ENCODE data around the gene PHACTR1. TPM values are rescaled to one million over a fixed set of nuclear protein-coding genes. Genes with fewer than 3 reads are reported as not detected.

PHACTR1 gene
- total RNA-seq, 2 experiments from 2014 or later, result 1.3 to 2.3 TPM

DNA sequence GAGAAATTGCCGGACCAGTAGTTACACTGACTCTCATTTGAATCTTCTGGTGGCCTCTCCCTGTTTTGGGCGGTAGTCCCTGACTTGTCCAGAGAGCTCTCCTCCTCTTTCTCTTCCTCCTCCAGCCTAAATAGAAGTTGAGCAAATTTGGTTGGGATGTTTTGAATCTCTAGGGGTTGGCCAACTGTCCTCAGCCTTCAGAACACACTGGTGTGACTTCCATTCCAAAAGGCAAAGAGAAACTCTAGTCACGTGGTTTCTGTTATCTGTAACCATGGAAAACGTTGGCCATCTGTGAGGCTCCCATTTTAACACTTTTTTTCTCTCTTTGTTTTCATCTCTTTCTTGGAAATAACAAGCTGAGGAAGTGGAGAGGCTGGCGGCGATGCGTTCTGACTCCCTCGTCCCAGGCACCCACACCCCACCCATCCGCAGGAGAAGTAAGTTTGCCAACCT lies 336.5 kb downstream of the PHACTR1 start:
- Histone ChIP-seq H3K36me3 (ENCODE audit: insufficient read depth, low read length) (no peaks in the 10 kb centered on the region), H3K27ac (ENCODE audit: low read depth in 1 of 2, low read length in 2 of 2) (no peak overlapping the region), H3K4me3 (ENCODE audit: low read length) (no peak overlapping the region), H3K9me3 (ENCODE audit: control insufficient read depth in 1 of 2, insufficient read depth in 1 of 2, low read length in 2 of 2) (no peaks in the 10 kb centered on the region), H3K27me3 (ENCODE audit: control insufficient read depth in 1 of 2, insufficient read depth in 2 of 2, low read length in 2 of 2) (peaks cover 0 to 7% of the 10 kb centered on the region in 2 experiments), H3K4me1 (ENCODE audit: insufficient read depth, low read length) (no peaks in the 10 kb centered on the region)
- TF ChIP-seq, protein P1, sequence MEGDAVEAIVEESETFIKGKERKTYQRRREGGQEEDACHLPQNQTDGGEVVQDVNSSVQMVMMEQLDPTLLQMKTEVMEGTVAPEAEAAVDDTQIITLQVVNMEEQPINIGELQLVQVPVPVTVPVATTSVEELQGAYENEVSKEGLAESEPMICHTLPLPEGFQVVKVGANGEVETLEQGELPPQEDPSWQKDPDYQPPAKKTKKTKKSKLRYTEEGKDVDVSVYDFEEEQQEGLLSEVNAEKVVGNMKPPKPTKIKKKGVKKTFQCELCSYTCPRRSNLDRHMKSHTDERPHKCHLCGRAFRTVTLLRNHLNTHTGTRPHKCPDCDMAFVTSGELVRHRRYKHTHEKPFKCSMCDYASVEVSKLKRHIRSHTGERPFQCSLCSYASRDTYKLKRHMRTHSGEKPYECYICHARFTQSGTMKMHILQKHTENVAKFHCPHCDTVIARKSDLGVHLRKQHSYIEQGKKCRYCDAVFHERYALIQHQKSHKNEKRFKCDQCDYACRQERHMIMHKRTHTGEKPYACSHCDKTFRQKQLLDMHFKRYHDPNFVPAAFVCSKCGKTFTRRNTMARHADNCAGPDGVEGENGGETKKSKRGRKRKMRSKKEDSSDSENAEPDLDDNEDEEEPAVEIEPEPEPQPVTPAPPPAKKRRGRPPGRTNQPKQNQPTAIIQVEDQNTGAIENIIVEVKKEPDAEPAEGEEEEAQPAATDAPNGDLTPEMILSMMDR (IDR thresholded peaks at IDR 0.05), result no peak
- Mint-ChIP-seq H3K4me1 (ENCODE audit: low read depth) (no peaks in the 10 kb centered on the region), H3K4me3 (no peak overlapping the region), H3K36me3 (ENCODE audit: low read depth) (no peaks in the 10 kb centered on the region), H3K27me3 (peaks cover 18% of the 10 kb centered on the region), H3K27ac (no peak overlapping the region), H3K9me3 (no peaks in the 10 kb centered on the region)
- ATAC-seq (ENCODE audit: poor library complexity), result no peak
- intact Hi-C loops (cut with DNase I, micrococcal nuclease), result no loop called here
- no peak for DNase-seq
- POLR2A ChIA-PET, result no interaction called here
- CTCF ChIA-PET, result no interaction called here

DNA sequence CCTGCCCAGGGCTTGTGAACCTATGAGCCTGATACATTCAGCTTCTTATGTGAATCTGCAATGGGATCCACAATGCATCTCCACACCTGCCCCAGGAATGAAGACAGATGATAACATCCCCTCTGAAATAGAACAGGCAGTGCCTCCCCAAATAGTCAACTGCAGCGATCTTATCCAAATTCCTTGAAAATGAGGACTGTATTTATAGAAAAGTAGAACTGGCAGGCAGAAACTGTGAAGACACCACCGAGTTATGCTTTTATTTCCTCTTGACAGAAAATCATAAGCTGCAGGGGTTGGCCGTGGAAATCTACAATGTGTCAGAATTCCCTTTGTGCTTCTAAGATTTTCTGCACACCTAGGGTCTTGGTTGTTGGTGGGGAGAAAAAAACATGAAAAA lies 341.5 kb downstream of the PHACTR1 start:
- ChIA-PET CTCF (no interaction called here), POLR2A (no interaction called here)
- ATAC-seq (ENCODE audit: poor library complexity), result no peak
- H3K27me3 ChIP-seq (ENCODE audit: control insufficient read depth in 1 of 2, insufficient read depth in 2 of 2, low read length in 2 of 2), result peaks cover 0 to 4% of the 10 kb centered on the region in 2 experiments
- no peaks in the 10 kb centered on the region for H3K9me3 ChIP-seq (ENCODE audit: control insufficient read depth in 1 of 2, insufficient read depth in 1 of 2, low read length in 2 of 2)
- TF ChIP-seq, protein P1 (IDR thresholded peaks at IDR 0.05), result no peak
- Mint-ChIP-seq H3K27ac (no peak overlapping the region), H3K4me1 (ENCODE audit: low read depth) (no peaks in the 10 kb centered on the region), H3K27me3 (peaks cover 18% of the 10 kb centered on the region), H3K36me3 (ENCODE audit: low read depth) (no peaks in the 10 kb centered on the region), H3K4me3 (no peak overlapping the region), H3K9me3 (no peaks in the 10 kb centered on the region)
- H3K27ac ChIP-seq (ENCODE audit: low read depth in 1 of 2, low read length in 2 of 2), result no peak overlapping the region
- intact Hi-C loops (cut with DNase I, micrococcal nuclease), result no loop called here
- H3K4me1 ChIP-seq (ENCODE audit: insufficient read depth, low read length), result no peaks in the 10 kb centered on the region
- no peak overlapping the region for H3K4me3 ChIP-seq (ENCODE audit: low read length)
- no peak for DNase-seq
- H3K36me3 ChIP-seq (ENCODE audit: insufficient read depth, low read length), result no peaks in the 10 kb centered on the region

DNA sequence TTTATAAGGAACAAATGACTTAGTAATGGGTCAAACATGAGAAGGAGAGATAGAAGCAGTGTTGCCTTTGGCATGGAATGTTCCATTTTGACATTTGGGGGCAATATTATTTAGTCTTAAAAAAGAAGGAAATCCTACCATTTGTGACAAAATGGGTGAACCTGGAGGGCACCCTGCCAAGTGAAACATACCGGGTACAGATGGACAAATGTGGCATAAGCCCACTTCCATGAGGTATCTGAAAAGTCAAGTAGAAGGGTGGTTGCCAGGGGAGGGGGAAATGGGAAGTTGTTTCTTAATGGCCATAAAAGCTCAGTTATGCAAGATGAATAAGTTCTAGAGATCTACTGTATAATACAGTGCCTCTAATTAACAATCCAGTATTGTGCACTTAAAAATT lies 342.5 kb downstream of the PHACTR1 start:
- no peak for DNase-seq
- peaks cover 0 to 4% of the 10 kb centered on the region in 2 experiments for H3K27me3 ChIP-seq (ENCODE audit: control insufficient read depth in 1 of 2, insufficient read depth in 2 of 2, low read length in 2 of 2)
- H3K27ac Mint-ChIP-seq, result no peak overlapping the region
- intact Hi-C loops (cut with DNase I, micrococcal nuclease), result no loop called here
- H3K4me3 ChIP-seq (ENCODE audit: low read length), result no peak overlapping the region
- CTCF ChIA-PET, result no interaction called here
- H3K36me3 ChIP-seq (ENCODE audit: insufficient read depth, low read length), result no peaks in the 10 kb centered on the region
- TF ChIP-seq, protein P1 (IDR thresholded peaks at IDR 0.05), result no peak
- H3K27me3 Mint-ChIP-seq, result peaks cover 18% of the 10 kb centered on the region
- H3K9me3 ChIP-seq (ENCODE audit: control insufficient read depth in 1 of 2, insufficient read depth in 1 of 2, low read length in 2 of 2), result no peaks in the 10 kb centered on the region
- H3K4me3 Mint-ChIP-seq, result no peak overlapping the region
- H3K4me1 Mint-ChIP-seq (ENCODE audit: low read depth), result no peaks in the 10 kb centered on the region
- H3K36me3 Mint-ChIP-seq (ENCODE audit: low read depth), result no peaks in the 10 kb centered on the region
- no peaks in the 10 kb centered on the region for H3K9me3 Mint-ChIP-seq
- ATAC-seq (ENCODE audit: poor library complexity), result no peak
- POLR2A ChIA-PET, result no interaction called here
- H3K4me1 ChIP-seq (ENCODE audit: insufficient read depth, low read length), result no peaks in the 10 kb centered on the region
- H3K27ac ChIP-seq (ENCODE audit: low read depth in 1 of 2, low read length in 2 of 2), result no peak overlapping the region

All from CD4-positive, alpha-beta T cell (primary cell).